K562 (cell line): ENCODE data around the gene GRIPAP1. TPM values are rescaled to one million over a fixed set of nuclear protein-coding genes. Genes with fewer than 3 reads are reported as not detected.
A peak's percentile ranks its signal among the peaks of the same experiment; 100 is the strongest.

Experiments
- BCOR ChIP-seq: fragments of 450-650 bp; IDR thresholded peaks from 2 replicates; pipeline ENCODE4 v1.6.1; 2016
- CBX8 ChIP-seq: fragments of 200-600 bp; sonication (generic); IDR thresholded peaks from 2 replicates; pipeline ENCODE4 v1.6.1; 2012; ENCODE audit warnings: borderline replicate concordance, mixed run types, low read depth, mild to moderate bottlenecking, moderate library complexity, mixed read lengths, low read length, control low read depth, inconsistent platforms; ENCODE audit not compliant: poor library complexity, severe bottlenecking; ENCODE audit errors: extremely low read depth
- CHD1 ChIP-seq: fragments of 200-600 bp; sonication (generic); IDR thresholded peaks from one replicate; pipeline ENCODE4 v1.6.1; 2012; ENCODE audit warnings: mild to moderate bottlenecking, moderate library complexity, low read length, inconsistent platforms
- CHD2 ChIP-seq: IDR thresholded peaks from 2 replicates; pipeline ENCODE4 v1.6.1; 2011; ENCODE audit warnings: low read depth, low read length
- CHD4 ChIP-seq: fragments of 200-600 bp; sonication (generic); IDR thresholded peaks from 3 replicates; pipeline ENCODE4 v1.6.1; 2012; ENCODE audit warnings: low read depth, mild to moderate bottlenecking, mixed read lengths, low read length, inconsistent platforms; ENCODE audit not compliant: insufficient read depth, insufficient replicate concordance, poor library complexity, severe bottlenecking
- CLOCK ChIP-seq: fragments of 250-450 bp; sonication (Bioruptor Pico); IDR thresholded peaks from 2 replicates; pipeline ENCODE4 v1.4.0; 2020; ENCODE audit warnings: mild to moderate bottlenecking, moderate library complexity, borderline replicate concordance
- DMBX1 ChIP-seq: fragments of 250-450 bp; sonication (Bioruptor Pico); IDR thresholded peaks from 2 replicates; pipeline ENCODE4 v1.8.0; 2022; ENCODE audit warnings: inconsistent platforms, mild to moderate bottlenecking, moderate library complexity, borderline replicate concordance
- EZH2 ChIP-seq: IDR thresholded peaks from 2 replicates; pipeline ENCODE4 v1.6.1; 2012; ENCODE audit warnings: low read depth, mild to moderate bottlenecking, inconsistent platforms, low read length, borderline replicate concordance
- FOSL1 ChIP-seq: fragments of 200-800 bp; sonication (Bioruptor generic); conservative IDR thresholded peaks from 2 replicates; pipeline ENCODE4 v1.6.1; 2016; ENCODE audit warnings: missing genetic modification characterization, missing compliant biosample characterization
- FOXA1 ChIP-seq: fragments of 450-650 bp; IDR thresholded peaks from 2 replicates; pipeline ENCODE4 v1.6.1; 2016; ENCODE audit warnings: mild to moderate bottlenecking, borderline replicate concordance
- GABPA ChIP-seq: fragments of 200-800 bp; sonication (Bioruptor generic); conservative IDR thresholded peaks from 2 replicates; pipeline ENCODE4 v1.6.1; 2016; ENCODE audit warnings: low read depth, missing genetic modification characterization, missing compliant biosample characterization
- HDAC6 ChIP-seq: IDR thresholded peaks from 2 replicates; pipeline ENCODE4 v1.6.1; 2012; ENCODE audit warnings: low read depth, mild to moderate bottlenecking, control low read depth, inconsistent platforms, low read length, moderate library complexity
- HDGF ChIP-seq: fragments of 450-650 bp; IDR thresholded peaks from 2 replicates; pipeline ENCODE4 v1.6.1; 2016
- KHSRP ChIP-seq: fragments of 450-650 bp; IDR thresholded peaks from 2 replicates; pipeline ENCODE4 v1.6.1; 2017
- KLF13 ChIP-seq: fragments of 450-650 bp; IDR thresholded peaks from 2 replicates; pipeline ENCODE4 v1.6.1; 2016; ENCODE audit warnings: missing genetic modification characterization, low read depth, mild to moderate bottlenecking, missing compliant biosample characterization, moderate library complexity, borderline replicate concordance
- MCM2 ChIP-seq: fragments of 450-650 bp; IDR thresholded peaks from 2 replicates; pipeline ENCODE4 v1.6.1; 2017; ENCODE audit warnings: low read depth, mild to moderate bottlenecking
- MEIS2 ChIP-seq: fragments of 450-650 bp; IDR thresholded peaks from 2 replicates; pipeline ENCODE4 v1.6.1; 2014; ENCODE audit warnings: mild to moderate bottlenecking; ENCODE audit not compliant: partially characterized antibody
- RAD51 ChIP-seq: fragments of 450-650 bp; IDR thresholded peaks from 2 replicates; pipeline ENCODE4 v1.7.1; 2016; ENCODE audit warnings: low read depth, mild to moderate bottlenecking, borderline replicate concordance
- RFX5 ChIP-seq: IDR thresholded peaks from 2 replicates; pipeline ENCODE4 v1.6.1; 2011; ENCODE audit warnings: low read depth, mild to moderate bottlenecking, improper control_type of control experiment, low read length
- SREBF2 ChIP-seq: sonication (generic); formaldehyde crosslinking; IDR thresholded peaks from 2 replicates; pipeline ENCODE4 v1.4.0; 2020; ENCODE audit warnings: mild to moderate bottlenecking, missing genetic modification reagents
- SRSF9 ChIP-seq: fragments of 200-400 bp; formaldehyde crosslinking; IDR thresholded peaks from 2 replicates; pipeline ENCODE4 v1.6.1; 2017; ENCODE audit warnings: low read depth, low read length, borderline replicate concordance
- STAT5B ChIP-seq: fragments of 250-450 bp; sonication (Bioruptor Pico); IDR thresholded peaks from 2 replicates; pipeline ENCODE4 v1.8.0; 2021; ENCODE audit warnings: mild to moderate bottlenecking, inconsistent platforms
- ZNF41 ChIP-seq: fragments of 250-450 bp; sonication (Bioruptor Pico); conservative IDR thresholded peaks from 2 replicates; pipeline ENCODE4 v1.4.0; 2020; ENCODE audit warnings: mild to moderate bottlenecking
- ZNF717 ChIP-seq: fragments of 250-450 bp; sonication (Bioruptor Pico); IDR thresholded peaks from 2 replicates; pipeline ENCODE4 v1.5.0; 2021
- ZNF740 ChIP-seq, 3 experiments: fragments of 200-800 bp in 1 of 3; sonication (Bioruptor generic) in 1 of 3; sonication (generic) in 1 of 3; formaldehyde crosslinking in 1 of 3; IDR thresholded peaks; 2 replicates each; pipeline versions ENCODE4 v1.6.1 to v1.8.0; 2016 to 2022; ENCODE audit warnings: mild to moderate bottlenecking in 2 of 3, missing compliant biosample characterization in 2 of 3, missing genetic modification characterization in 2 of 3, missing genetic modification reagents in 1 of 3
- polyA plus RNA-seq, 8 experiments: library from polyadenylated mRNA; depleted of rRNA in 4 of 8; stranded (reverse) in 5 of 8; unstranded in 3 of 8; fragments of >200 nt; fragmentation: Nextera tagmentation in 2 of 8; fragmentation: Illumina TruSeq in 1 of 8; extraction: Ambion mirVana in 2 of 8; extraction: Trizol in 1 of 8; gene quantifications; 2 replicates each; pipeline versions ENCODE4 v1.2.1 to v1.2.3, GENCODE V29; 2011 to 2014; ENCODE audit warnings: inconsistent platforms in 1 of 8, missing spikeins in 1 of 8
- total RNA-seq, 7 experiments: library from RNA; depleted of rRNA in 6 of 7; stranded (reverse); fragments of >200 nt in 6 of 7; fragmentation: Illumina TruSeq in 2 of 7; extraction: Trizol in 2 of 7; gene quantifications; 2 replicates each; pipeline versions ENCODE4 v1.2.1 to v1.2.3, GENCODE V29; 2011 to 2021; ENCODE audit warnings: low replicate concordance in 1 of 7
- TF ChIP-seq, protein P1 (sequence below): sonication (generic); formaldehyde crosslinking; IDR thresholded peaks from 2 replicates; pipeline ENCODE4 v1.8.0; 2022; ENCODE audit warnings: mild to moderate bottlenecking, missing genetic modification reagents

GRIPAP1 gene
- total and polyA plus RNA-seq, 9 of the 15 experiments (the other 6 are each of a cell fraction or from before 2014, with no cell fraction given), result 4.1 to 41.6 (median 24.0) TPM

DNA sequence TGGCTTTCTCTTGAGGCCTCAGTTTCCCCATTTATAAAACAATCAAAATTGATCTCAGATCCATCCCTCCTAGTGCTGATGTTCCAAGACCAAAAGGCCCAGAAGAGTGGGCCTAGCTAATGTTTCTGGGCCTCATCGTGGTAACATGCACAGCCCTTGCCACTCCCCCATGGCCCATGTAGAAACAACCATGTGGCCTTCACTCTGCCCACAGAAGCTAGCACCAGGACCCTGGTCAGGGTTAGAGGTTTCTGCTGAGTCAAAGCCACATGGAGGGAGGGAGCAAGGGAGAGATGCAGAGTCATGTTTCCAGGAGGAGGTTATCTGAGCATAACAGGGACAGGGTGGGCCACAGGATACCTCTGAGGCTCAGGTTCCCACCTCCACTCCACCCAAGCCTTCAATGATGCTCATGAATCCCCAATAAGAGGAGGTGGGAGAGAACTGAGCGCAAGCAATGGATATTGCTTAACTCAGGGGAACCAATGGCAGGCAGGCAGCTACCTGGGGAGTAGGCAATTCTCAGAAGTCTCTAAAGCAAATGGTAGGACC, 61.6 kb downstream of the GRIPAP1 start (continued):
- TF ChIP-seq CHD1, result no peak
- TF ChIP-seq BCOR, result no peak
- TF ChIP-seq SREBF2 (CRISPR knock-in tag), result no peak
- TF ChIP-seq HDAC6, result no peak
- TF ChIP-seq RFX5, result no peak
- TF ChIP-seq KLF13 (tag), result no peak
- TF ChIP-seq SRSF9, result no peak
- TF ChIP-seq MCM2, result no peak
- no peak for TF ChIP-seq ZNF740 (CRISPR knock-in tag; IDR thresholded peaks at IDR 0.05)
- 0 out of 4 replicates have a peak, but pooled peaks of 1 of the 2 experiments have one; percentile 50 for TF ChIP-seq ZNF740 (tag; IDR thresholded peaks at IDR 0.05)
- TF ChIP-seq DMBX1 (CRISPR knock-in tag), result peak; percentile 94
- peak; percentile 21; the same call in 1 of the 2 replicates for TF ChIP-seq RAD51
- no peak for TF ChIP-seq FOXA1
- no peak; the same call in 1 of the 2 replicates for TF ChIP-seq FOSL1 (tag)
- no peak for TF ChIP-seq MEIS2
- 0 out of 2 replicates have a peak, but pooled peaks have one; percentile 15 for TF ChIP-seq STAT5B
- TF ChIP-seq ZNF717, result no peak
- no peak for TF ChIP-seq KHSRP
- no peak for TF ChIP-seq CHD4
- TF ChIP-seq, protein P1, sequence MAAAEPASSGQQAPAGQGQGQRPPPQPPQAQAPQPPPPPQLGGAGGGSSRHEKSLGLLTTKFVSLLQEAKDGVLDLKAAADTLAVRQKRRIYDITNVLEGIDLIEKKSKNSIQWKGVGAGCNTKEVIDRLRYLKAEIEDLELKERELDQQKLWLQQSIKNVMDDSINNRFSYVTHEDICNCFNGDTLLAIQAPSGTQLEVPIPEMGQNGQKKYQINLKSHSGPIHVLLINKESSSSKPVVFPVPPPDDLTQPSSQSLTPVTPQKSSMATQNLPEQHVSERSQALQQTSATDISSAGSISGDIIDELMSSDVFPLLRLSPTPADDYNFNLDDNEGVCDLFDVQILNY, result no peak
- TF ChIP-seq CBX8, result no peak
- no peak for TF ChIP-seq EZH2
- TF ChIP-seq CHD2, result no peak
- TF ChIP-seq CLOCK (CRISPR knock-in tag), result no peak
- TF ChIP-seq HDGF, result no peak
- no peak for TF ChIP-seq ZNF41 (CRISPR knock-in tag)
- TF ChIP-seq GABPA (tag), result no peak
